LHCN-M2 (cell line): ENCODE measurements around the gene HMGXB4. TPM values are rescaled to one million over a fixed set of nuclear protein-coding genes. Genes with fewer than 3 reads are reported as not detected.
A peak's percentile ranks its signal among the peaks of the same experiment; 100 is the strongest.

Experiments
- DNase-seq: peaks from one replicate; pipeline ENCODE4 v3.0.0-alpha.2; 2012; ENCODE audit warnings: low read depth
- total RNA-seq: library from RNA; depleted of rRNA; stranded (reverse); fragments of >200 nt; gene quantifications from 2 replicates; pipeline ENCODE4 v1.2.3, GENCODE V29; 2014

HMGXB4 gene
- total RNA-seq, 1 experiment from 2014 or later, result 17.8 TPM

DNA sequence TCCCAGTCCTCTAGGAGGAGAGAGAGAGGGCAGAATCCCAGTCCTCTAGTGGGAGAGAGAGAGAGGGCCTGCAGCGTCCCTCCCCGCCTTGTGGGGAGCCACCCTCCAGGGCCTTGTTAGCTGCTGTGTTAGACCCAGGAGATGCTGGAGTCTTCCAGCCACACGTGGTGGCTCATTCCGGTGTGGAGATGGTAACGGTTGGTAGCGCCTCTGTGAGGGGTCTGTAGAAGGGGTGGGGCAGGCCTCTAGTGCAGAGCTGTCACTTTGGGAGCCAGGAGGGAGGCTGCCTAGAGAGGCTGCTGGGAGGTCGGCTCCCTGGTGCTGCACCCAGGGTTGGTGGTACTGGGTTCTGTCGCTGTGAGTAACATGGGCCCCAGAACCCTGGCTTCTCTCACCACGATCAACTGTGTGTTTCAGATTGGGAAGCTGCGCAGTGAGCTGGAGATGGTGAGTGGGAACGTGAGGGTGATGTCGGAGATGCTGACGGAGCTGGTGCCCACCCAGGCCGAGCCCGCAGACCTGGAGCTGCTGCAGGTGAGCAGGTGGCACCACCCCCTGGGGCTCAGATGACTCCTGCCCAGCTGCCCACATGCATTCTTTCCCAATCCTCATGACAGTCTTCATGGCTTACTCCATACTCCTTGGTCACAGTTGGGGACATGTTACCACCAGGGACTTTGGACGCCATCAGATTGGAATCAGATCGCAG is 69.7 kb downstream of the HMGXB4 start:
- DNase-seq, result no peak

- DNase-seq, result no peak
These were observed 70.6 kb downstream of the HMGXB4 start for GRCh38 chr22:35327690-35328471.

- no peak for DNase-seq
These were observed 71.2 kb downstream of the HMGXB4 start for GRCh38 chr22:35328472-35328885.

DNA sequence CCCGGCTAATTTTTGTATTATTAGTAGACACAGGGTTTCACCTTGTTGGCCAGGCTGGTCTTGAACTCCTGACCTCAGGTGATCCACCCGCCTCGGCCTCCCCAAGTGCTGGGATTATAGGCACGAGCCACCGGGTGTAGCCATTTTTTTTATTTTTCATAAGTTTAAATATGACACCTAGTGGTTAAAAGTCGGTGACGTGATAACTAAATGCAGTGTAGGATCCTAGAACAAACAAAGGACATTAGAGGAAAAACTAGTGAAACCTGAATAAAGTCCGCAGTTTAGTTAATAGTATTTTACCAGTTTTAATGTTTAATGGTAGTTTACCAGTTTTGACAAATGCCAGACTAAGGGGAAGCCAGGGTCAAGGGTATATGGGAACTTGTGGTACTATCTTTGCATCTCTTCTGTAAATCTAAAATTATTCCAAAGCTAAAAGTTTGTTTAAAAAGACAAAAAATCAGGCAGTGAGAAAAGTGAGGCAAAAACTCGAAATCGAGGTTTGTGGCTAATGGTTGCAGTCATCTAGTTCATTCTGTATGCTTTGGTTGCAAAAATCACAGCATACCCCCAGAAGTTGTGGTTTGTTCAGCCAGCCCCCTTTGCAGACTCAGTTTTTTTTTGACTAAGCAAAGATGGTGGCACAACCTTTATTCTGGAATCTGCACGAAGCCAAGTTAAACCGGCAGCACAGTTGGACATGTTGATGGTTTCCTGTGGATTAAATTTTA is 72.0 kb downstream of the HMGXB4 start:
- no peak for DNase-seq

DNA sequence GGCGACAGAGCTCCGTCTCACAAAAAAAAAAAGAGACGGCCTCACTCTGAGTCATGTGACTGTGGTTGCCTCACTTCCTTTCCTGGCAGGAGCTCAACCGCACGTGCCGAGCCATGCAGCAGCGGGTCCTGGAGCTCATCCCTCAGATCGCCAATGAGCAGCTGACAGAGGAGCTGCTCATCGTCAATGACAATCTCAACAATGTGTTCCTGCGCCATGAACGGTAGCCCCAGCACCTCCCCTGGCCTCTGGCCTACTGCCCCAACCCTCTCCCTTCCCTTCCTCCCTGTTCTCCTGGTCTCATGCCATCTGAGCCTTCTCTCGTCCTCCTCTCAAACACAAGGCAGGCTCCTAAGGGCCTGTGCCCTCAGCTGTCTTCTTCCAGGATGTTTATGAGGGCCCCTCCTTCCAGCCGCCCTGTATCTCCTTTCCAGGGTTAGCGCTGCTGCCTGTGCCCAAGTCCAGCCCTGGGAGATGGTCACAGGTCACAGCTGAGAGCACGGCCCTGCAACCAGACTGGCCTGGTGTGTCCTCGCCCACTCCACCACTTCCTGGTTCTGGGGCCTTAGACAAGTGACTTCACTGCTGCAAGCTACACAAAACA is 73.1 kb downstream of the HMGXB4 start:
- DNase-seq, result peak; percentile 25

- no peak for DNase-seq
These were observed 75.0 kb downstream of the HMGXB4 start for GRCh38 chr22:35332278-35332677.

- DNase-seq, result no peak
These were observed 75.9 kb downstream of the HMGXB4 start for GRCh38 chr22:35333220-35333619.

DNA sequence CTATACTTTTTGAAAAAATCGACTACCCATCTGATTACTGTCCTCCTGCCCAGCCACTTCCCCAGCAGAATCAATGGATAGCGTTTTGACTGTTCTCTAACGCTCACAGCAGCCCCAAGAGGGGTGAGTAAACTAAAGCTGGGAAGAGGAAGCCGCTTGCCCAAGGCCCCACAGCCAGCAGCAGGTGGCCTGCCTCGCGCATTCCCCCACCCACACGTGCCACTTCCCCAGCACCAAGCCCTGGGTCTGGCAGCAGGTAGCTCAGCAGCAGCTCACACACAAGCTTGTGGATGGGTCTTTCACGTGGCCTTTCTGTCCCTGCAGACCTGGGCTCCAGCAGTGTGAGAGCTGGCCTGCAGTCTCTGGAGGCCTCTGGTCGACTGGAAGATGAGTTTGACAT is 76.7 kb downstream of the HMGXB4 start:
- no peak for DNase-seq

GRCh38 chr22:35335468-35335867 is 78.2 kb downstream of the HMGXB4 start:
- DNase-seq, result no peak

DNA sequence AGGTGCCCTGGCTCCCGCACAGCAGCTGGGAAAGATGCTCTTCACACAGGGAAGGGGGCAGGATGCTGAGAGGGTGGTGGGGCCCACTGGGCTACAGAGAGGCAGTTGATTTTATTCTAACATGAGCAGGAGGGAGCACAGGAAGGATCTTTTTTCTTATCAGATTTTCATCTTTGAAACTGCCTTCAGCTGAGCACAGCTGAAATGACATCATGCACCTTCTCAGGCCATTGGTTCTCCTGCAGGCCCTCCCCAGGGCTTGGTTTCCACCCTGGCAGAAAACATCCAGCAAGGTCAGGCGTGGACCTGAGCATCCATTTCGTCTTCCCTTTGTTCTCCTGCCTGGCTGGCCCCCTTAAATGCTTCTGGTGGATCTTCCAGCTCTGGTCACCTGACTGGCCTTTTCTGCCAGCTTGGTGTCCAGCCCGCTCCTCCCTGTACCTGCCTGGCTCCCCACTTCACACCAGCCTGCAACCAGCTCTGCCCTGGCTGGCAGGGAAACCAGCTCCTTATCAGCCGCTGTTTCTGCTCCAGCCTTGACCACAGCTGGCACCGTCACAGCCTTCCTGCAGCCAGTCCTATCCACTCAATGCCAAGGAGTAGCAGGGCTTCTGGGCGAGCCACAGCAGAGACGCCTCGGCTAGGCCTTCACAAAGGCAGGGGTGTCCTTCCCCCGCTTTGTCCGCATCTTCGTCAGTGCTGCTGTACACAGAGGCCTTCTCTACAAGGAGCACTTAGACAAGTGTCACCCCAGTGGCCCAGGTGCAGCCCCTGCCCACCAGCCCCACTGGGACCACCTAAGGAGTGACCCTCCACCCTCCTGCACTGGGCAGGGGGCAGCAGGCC is 78.9 kb downstream of the HMGXB4 start:
- no peak for DNase-seq

DNA sequence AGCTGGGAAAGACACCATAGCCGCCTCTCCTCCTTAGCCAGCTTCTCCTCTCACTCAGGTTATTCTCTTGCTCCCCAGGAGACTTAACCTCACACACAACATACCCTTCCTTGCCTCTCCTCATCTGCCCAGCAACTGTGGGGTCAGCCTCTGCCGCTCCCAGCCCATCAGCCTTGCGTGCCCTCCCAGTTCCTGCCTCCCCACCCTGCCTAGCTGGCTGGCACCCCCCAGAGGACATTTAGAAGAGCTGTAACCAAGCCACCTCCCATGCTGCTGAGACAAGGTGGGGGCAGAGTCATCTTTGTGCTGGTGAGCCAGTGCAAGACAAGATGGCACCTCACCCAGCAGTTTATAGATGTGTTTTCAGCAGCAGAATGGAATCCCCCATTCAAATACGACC is 80.6 kb downstream of the HMGXB4 start:
- peak; percentile 24 for DNase-seq

DNA sequence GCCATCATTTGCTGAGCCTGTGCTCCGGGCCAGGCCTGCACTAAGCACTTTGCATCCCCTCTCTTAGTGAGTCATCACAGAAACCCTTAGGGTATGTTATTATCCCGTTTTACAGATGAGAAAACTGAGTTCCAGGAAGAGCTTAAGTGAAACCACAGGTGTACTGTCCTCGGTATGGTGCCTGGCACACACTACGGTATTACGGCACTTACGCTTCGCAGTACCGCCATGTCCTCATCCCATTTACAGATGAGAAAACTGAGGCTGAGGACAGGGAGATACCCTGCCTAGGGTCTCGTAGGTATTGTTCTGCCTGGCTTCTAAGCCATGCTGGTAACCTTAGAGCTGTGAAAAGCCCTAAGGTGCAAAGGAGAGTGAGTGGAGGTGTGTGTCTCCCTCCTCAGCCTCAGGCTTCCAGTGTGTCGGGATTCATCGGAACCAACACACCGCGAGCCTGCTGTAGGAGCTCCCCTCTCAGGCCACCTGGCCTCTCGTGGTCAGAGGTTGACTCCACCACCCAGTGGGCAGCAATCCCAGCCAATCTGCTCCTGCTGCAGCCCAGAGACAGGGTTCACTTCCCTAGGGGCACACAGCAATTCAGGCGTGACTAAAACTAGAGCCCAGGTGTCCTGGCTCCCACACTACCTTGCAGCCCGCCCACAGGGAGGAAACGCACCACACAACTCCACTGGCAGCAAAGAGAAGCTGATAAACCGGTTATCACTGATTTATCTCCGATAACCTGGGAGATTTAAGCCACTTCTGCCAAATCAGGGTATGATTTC is 84.0 kb downstream of the HMGXB4 start:
- no peak for DNase-seq

DNA sequence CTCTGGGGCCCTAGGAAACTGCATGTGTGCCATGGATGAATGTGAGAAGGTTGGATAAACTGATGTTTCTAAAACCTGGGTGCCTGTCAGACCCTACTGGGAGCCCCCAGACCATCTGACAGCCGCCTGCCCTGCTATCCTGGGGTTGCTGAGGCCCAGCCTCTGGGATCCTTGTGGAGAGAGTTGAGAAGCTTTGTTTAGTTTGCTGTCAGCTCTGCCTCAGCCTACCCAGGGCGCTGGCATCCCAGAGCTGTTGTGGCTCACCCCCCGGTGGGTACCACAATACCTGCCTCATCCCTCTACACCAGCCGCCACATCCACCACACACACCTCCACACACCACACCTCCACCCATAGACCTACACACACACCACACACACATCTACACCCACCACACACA is 85.1 kb downstream of the HMGXB4 start:
- DNase-seq, result no peak

- DNase-seq, result no peak
These were observed 86.6 kb downstream of the HMGXB4 start for GRCh38 chr22:35343664-35344550.

DNA sequence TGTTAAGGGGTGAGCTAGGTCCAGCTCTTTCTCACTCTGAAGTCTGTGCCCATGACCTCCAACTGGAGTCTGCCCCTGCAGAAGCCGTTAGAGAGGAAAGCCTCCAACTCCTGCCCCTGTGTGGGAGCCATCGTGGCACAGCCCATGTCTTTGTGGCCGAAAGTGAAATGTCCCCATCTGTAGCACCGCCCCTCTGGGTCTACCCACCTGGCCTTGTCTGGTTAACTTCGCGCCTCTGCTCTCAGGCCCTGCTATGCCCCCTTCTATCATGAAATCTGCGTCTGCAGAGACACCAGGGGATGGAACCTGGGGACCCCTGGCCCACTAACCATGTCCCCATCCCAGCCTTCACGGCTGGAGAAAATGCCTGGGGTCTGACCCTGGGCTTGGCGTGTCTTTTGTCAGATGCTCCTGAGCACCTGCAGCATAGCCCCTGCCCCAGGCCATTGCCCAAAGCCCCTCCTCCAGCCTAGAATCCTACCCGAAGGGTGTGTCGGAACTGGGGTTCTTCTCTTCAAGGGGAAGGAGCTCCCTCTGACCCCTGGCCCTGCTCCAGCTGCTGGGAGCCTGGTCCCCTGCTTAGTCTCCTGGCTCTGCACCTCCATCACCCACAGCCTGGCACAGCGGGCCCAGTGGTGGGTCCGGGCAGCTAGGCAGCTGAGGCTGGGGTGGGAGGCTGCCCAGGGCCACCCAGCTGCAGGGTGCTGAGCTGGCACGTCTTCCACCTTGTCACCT is 87.8 kb downstream of the HMGXB4 start:
- no peak for DNase-seq
